Omental fat pad (tissue), 4 donors: Measurements from ENCODE around the gene DIAPH1. TPM values are rescaled to one million over a fixed set of nuclear protein-coding genes. Genes with fewer than 3 reads are reported as not detected.

Experiments
- ATAC-seq: fragments of 150-250 bp; one replicate; pipeline ENCODE4 v1.9.1; 2016; ENCODE audit warnings: mild to moderate bottlenecking, moderate library complexity; ENCODE audit not compliant: low FRiP score
- DNase-seq: peaks from one replicate; pipeline ENCODE4 v3.0.0-alpha.2; 2019; ENCODE audit warnings: low spot score
- CTCF ChIP-seq, 3 donors: fragments of 450-650 bp; IDR thresholded peaks; one replicate each; pipeline ENCODE4 v1.5.1; 2016 to 2017; ENCODE audit warnings: antibody characterized with exemption in 3 of 3, mild to moderate bottlenecking in 3 of 3, moderate library complexity in 2 of 3
- total RNA-seq, 4 donors: library from RNA; depleted of rRNA; stranded (reverse); fragments of >200 nt; gene quantifications; one replicate each; pipeline ENCODE4 v1.1.0, GENCODE V29; 2016

DIAPH1 gene
- total RNA-seq, 4 donors from 2014 or later = 35.5 to 93.2 (median 47.9) TPM

- TF ChIP-seq CTCF (IDR thresholded peaks at IDR 0.05) = no peak
- ATAC-seq = peak; percentile 21
These were observed 90.4 kb downstream of the DIAPH1 start for GRCh38 chr5:141528291-141528984.

DNA sequence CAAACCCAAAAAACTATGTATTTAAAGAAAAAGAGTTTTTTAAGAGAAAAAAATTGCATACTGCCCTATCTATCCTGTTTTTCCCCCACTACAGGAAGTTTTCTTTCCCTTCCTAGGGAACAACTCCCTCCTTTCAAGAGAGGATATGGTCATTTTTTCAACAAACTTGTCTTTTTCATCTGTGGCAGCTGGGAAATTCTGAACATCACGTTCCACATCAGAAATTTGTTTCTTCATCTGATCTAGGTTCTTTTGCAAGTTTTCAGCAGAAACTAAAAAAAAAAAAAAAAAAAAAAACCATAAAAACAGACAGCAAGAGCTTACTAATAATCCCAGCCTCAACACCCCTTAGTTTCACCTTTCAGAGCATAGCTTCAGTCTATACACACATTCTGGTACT is 91.4 kb downstream of the DIAPH1 start:
- TF ChIP-seq CTCF (IDR thresholded peaks at IDR 0.05) = no peak
- ATAC-seq (no peak), DNase-seq (no peak)

More at GRCh38 chr5:141528291-141528984, 90.4 kb downstream of the DIAPH1 start:
- no peak for DNase-seq

DNA sequence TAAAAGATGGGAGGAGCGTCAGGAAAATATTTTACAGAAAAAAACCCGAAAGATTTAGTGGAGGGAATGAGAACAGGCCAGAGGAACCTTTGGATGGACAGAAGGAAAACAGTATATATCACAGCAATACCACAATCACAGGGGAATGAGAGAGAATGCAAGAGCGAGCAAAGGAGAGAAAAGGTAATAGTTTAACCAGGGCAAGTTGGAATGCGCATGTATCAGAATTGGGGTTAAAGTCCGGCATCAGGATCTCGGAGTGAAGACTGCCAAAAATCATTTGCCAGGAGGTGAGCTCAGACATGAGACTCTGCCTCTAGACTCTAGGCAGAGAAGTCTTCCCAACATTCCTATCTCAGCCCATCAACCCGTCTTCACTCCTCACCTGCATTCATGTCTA is 93.1 kb downstream of the DIAPH1 start:
- DNase-seq = no peak
- TF ChIP-seq CTCF (IDR thresholded peaks at IDR 0.05) = no peak
- no peak for ATAC-seq

DNA sequence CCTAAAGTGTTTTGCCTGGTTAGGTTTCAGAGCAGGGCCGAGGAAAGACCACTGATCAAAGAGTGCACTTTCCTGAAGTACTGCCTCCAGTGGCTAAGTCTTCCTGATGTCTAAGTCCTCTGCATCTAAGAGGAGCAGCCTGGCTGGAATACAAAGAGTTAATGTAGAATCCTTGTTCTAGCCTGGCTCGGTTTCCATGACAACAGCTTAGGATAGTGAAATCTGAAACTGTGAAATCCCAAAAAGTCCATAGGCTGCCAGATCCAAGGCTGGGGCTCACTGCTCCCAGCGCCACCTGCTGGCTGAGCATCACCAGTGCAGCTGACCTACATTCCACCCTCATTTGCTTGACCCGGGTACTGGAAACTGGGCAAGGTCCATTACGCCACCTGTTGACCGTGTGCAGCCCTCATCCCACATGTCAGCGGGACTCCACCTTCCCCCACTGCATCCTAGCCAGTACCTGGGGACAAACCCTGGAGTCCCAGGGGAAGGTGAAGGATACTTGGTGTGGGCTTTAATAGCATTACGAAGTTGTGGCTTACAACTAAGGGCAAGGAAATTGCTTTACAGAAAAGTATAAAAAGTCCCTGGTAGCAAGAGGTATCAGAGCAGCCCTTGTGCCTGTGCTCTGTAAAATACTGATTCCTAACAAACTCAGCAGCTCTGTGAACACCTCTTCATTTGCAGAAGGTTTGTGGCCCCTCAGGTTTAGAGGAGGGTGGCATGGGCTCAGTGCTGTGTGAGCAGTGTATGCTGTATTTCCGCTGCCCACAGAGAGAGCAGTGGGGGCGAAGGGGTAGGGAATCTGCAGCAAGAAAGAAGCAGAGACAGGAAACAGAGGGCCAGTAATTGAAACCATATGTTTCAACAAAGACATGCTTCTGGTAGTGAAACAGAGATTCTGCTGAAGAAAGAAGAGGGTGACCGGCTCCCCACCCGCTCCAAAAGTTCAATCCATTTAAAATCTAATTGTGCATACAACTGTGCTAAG is 93.9 kb downstream of the DIAPH1 start:
- ATAC-seq (peak; percentile 86), DNase-seq (peak; percentile 66)
- peak in 2 of 3 donors; percentile 98 to 100 for TF ChIP-seq CTCF (IDR thresholded peaks at IDR 0.05)

- TF ChIP-seq CTCF (IDR thresholded peaks at IDR 0.05) = no peak
- DNase-seq = no peak
These were observed 94.8 kb downstream of the DIAPH1 start for GRCh38 chr5:141523991-141524390.

DNA sequence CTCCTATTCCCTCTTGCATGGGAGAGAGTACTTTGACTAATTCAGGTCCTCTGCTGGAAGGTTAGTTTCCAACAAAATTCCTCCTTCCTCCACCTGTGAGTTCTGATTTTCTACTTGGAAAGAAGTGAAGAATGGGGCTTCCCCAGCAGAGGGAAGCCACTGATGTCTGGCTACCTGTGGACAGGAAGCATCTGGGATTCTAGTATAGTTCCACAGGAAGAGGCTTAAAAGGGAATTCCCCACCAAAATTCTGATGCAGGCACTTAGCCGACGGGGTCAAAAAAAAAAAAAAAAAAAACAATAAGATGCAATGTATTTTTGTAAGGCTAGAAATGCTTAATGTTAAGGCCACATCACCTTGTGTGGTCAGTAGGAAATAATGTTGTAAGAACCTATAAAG is 96.5 kb downstream of the DIAPH1 start:
- ATAC-seq (no peak), DNase-seq (no peak)
- TF ChIP-seq CTCF (IDR thresholded peaks at IDR 0.05) = no peak

More at GRCh38 chr5:141523991-141524390, 94.8 kb downstream of the DIAPH1 start:
- no peak for ATAC-seq
